H9 (cell line): Measurements from ENCODE around the gene FAM240A. TPM values are rescaled to one million over a fixed set of nuclear protein-coding genes. Genes with fewer than 3 reads are reported as not detected.

Experiments
- DNase-seq: peaks from one replicate; pipeline ENCODE4 v3.0.0-alpha.2; 2017
- H2AFZ ChIP-seq: one replicate; pipeline ENCODE4 v1.6.1; 2013; ENCODE audit warnings: mild to moderate bottlenecking, low read length, control low read depth, moderate library complexity
- H2AK5ac ChIP-seq: 2 replicates; pipeline ENCODE4 v1.6.1; 2013; ENCODE audit warnings: low read length, control low read depth, mixed read lengths; ENCODE audit not compliant: insufficient read length
- H2BK120ac ChIP-seq: one replicate; pipeline ENCODE4 v1.6.1; 2013; ENCODE audit warnings: low read depth, mild to moderate bottlenecking, low read length, control low read depth, inconsistent platforms; ENCODE audit not compliant: poor library complexity, severe bottlenecking
- H2BK12ac ChIP-seq: 2 replicates; pipeline ENCODE4 v1.6.1; 2013; ENCODE audit warnings: low read length, control low read depth, mixed read lengths, low read depth; ENCODE audit not compliant: insufficient read length
- H2BK15ac ChIP-seq: 2 replicates; pipeline ENCODE4 v1.6.1; 2013; ENCODE audit warnings: low read depth, low read length, control low read depth
- H2BK20ac ChIP-seq: one replicate; pipeline ENCODE4 v1.6.1; 2013; ENCODE audit warnings: low read depth, mild to moderate bottlenecking, low read length, control low read depth, inconsistent platforms; ENCODE audit not compliant: poor library complexity, severe bottlenecking
- H2BK5ac ChIP-seq: 2 replicates; pipeline ENCODE4 v1.6.1; 2013; ENCODE audit warnings: low read length, control low read depth, mixed read lengths; ENCODE audit not compliant: insufficient read length
- H3K14ac ChIP-seq: 2 replicates; pipeline ENCODE4 v1.6.1; 2013; ENCODE audit warnings: low read length, control low read depth; ENCODE audit not compliant: insufficient read depth
- H3K18ac ChIP-seq: 2 replicates; pipeline ENCODE4 v1.6.1; 2013; ENCODE audit warnings: low read depth, mild to moderate bottlenecking, mixed read lengths, low read length, control low read depth; ENCODE audit not compliant: insufficient read length
- H3K23ac ChIP-seq: 2 replicates; pipeline ENCODE4 v1.6.1; 2013; ENCODE audit warnings: low read length, control low read depth, mixed read lengths, low read depth; ENCODE audit not compliant: insufficient read length
- H3K23me2 ChIP-seq: 2 replicates; pipeline ENCODE4 v1.6.1; 2013; ENCODE audit warnings: low read depth, mild to moderate bottlenecking, mixed read lengths, low read length, control low read depth; ENCODE audit not compliant: insufficient read length, poor library complexity, severe bottlenecking
- H3K27ac ChIP-seq: 2 replicates; pipeline ENCODE4 v1.5.1; 2013; ENCODE audit warnings: low read length, control low read depth, mixed read lengths, low read depth; ENCODE audit not compliant: insufficient read length
- H3K27me3 ChIP-seq: 2 replicates; pipeline ENCODE4 v1.6.1; 2013; ENCODE audit warnings: low read length, control low read depth, inconsistent platforms; ENCODE audit not compliant: insufficient read depth
- H3K4ac ChIP-seq: 2 replicates; pipeline ENCODE4 v1.6.1; 2013; ENCODE audit warnings: low read depth, mild to moderate bottlenecking, control low read depth, inconsistent platforms, low read length, moderate library complexity
- H3K4me1 ChIP-seq: 2 replicates; pipeline ENCODE4 v1.6.1; 2013; ENCODE audit warnings: low read length, control low read depth, inconsistent platforms; ENCODE audit not compliant: insufficient read depth
- H3K4me2 ChIP-seq: 2 replicates; pipeline ENCODE4 v1.6.1; 2013; ENCODE audit warnings: low read length, control low read depth, mixed read lengths; ENCODE audit not compliant: insufficient read length, insufficient read depth
- H3K56ac ChIP-seq: 2 replicates; pipeline ENCODE4 v1.6.1; 2013; ENCODE audit warnings: low read depth, mild to moderate bottlenecking, mixed read lengths, low read length, control low read depth; ENCODE audit not compliant: insufficient read length
- H3K79me1 ChIP-seq: 2 replicates; pipeline ENCODE4 v1.6.1; 2013; ENCODE audit warnings: low read depth, mild to moderate bottlenecking, moderate library complexity, low read length, control low read depth, inconsistent platforms; ENCODE audit not compliant: insufficient read depth, poor library complexity, severe bottlenecking
- H3K79me2 ChIP-seq: 2 replicates; pipeline ENCODE4 v1.6.1; 2013; ENCODE audit warnings: low read length, control low read depth, inconsistent platforms; ENCODE audit not compliant: insufficient read depth
- H3K9ac ChIP-seq: 2 replicates; pipeline ENCODE4 v1.6.1; 2013; ENCODE audit warnings: low read length, control low read depth, mixed read lengths; ENCODE audit not compliant: insufficient read length; ENCODE audit errors: extremely low read depth
- H3K9me3 ChIP-seq: one replicate; pipeline ENCODE4 v1.6.1; 2013; ENCODE audit warnings: low read depth, low read length, inconsistent platforms; ENCODE audit not compliant: control insufficient read depth
- H3T11ph ChIP-seq: one replicate; pipeline ENCODE4 v1.6.1; 2013; ENCODE audit warnings: mild to moderate bottlenecking, low read length, control low read depth, inconsistent platforms
- H4K20me1 ChIP-seq: one replicate; pipeline ENCODE4 v1.6.1; 2013; ENCODE audit not compliant: control insufficient read depth, insufficient read length, insufficient read depth
- H4K5ac ChIP-seq: 2 replicates; pipeline ENCODE4 v1.6.1; 2013; ENCODE audit warnings: low read depth, mild to moderate bottlenecking, mixed read lengths, low read length, control low read depth; ENCODE audit not compliant: insufficient read length
- H4K8ac ChIP-seq: replicated peaks from 2 replicates; pipeline ENCODE4 v1.6.1; 2013; ENCODE audit warnings: low read length, control low read depth, mixed read lengths, low read depth; ENCODE audit not compliant: insufficient read length
- H4K91ac ChIP-seq: 2 replicates; pipeline ENCODE4 v1.6.1; 2013; ENCODE audit warnings: low read depth, mild to moderate bottlenecking, moderate library complexity, mixed read lengths, low read length, control low read depth; ENCODE audit not compliant: insufficient read length
- H3K27ac Mint-ChIP-seq, 3 experiments: 2 replicates in 2 of 3; 3 replicates in 1 of 3; pipeline ENCODE4 v1.8.0; 2020 to 2021; ENCODE audit warnings: mixed read lengths in 3 of 3, mild to moderate bottlenecking in 1 of 3, moderate library complexity in 1 of 3
- H3K27me3 Mint-ChIP-seq: 2 replicates; pipeline ENCODE4 v1.8.0; 2021; ENCODE audit warnings: low read depth, mild to moderate bottlenecking, moderate library complexity, mixed read lengths
- H3K36me3 Mint-ChIP-seq, 3 experiments: 2 replicates in 2 of 3; 3 replicates in 1 of 3; pipeline ENCODE4 v1.8.0; 2020 to 2021; ENCODE audit warnings: low read depth in 3 of 3, mixed read lengths in 3 of 3; ENCODE audit not compliant: insufficient read depth in 1 of 3
- H3K4me1 Mint-ChIP-seq, 2 experiments: 2 replicates each; pipeline ENCODE4 v1.8.0; 2020; ENCODE audit warnings: mixed read lengths in 2 of 2
- H3K4me3 Mint-ChIP-seq, 2 experiments: 2 replicates in 1 of 2; 3 replicates in 1 of 2; pipeline ENCODE4 v1.8.0; 2020 to 2021; ENCODE audit warnings: mild to moderate bottlenecking in 2 of 2, mixed read lengths in 2 of 2, moderate library complexity in 1 of 2
- H3K9me3 Mint-ChIP-seq, 2 experiments: 2 replicates in 1 of 2; 3 replicates in 1 of 2; pipeline ENCODE4 v1.8.0; 2020; ENCODE audit warnings: mild to moderate bottlenecking in 2 of 2, mixed read lengths in 2 of 2, moderate library complexity in 1 of 2
- CTCF ChIP-seq: fragments of 200-600 bp; sonication (generic); conservative IDR thresholded peaks from 3 replicates; pipeline ENCODE4 v1.8.0; 2021; ENCODE audit warnings: antibody characterized with exemption, mild to moderate bottlenecking
- WGBS: extraction: QIAGEN DNeasy Blood & Tissue Kit; methylation state at CpG from one replicate; pipeline ENCODE4 v1.1.7; 2013; ENCODE audit warnings: missing lambda C conversion rate, low lambda C conversion rate, mixed read lengths; ENCODE audit not compliant: insufficient read length; ENCODE audit errors: extremely low coverage; 5-methylcytosine and 5-hydroxymethylcytosine counted together
- total RNA-seq: library from RNA; stranded (reverse); gene quantifications from 2 replicates; pipeline ENCODE4 v1.2.1, GENCODE V29; 2021

FAM240A gene
- total RNA-seq, 1 experiment from 2014 or later: 0.11 TPM

DNA sequence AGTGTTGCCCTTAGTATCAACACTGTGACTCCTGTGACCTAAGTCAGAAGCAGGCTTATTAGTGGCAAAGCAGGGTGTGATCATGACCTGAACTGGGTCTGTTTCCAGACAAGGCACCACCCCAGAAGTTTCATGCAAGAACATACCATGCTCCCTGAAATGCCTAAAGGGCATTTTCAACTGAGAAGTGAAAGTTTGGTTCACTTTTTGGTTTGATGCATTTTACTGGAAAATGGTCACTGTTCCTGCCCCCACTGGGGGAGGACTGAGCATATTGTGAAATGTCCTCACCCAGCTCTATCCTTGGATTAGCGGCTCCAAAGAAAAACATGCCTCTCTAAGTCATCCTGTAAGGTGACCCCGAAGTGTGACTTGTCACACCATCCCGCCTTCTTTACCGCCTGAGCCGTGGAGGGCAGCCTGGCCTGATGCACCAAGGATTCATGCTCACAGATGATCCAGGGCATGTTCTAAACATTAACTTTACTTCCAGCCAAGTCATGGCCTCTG is 3.1 kb upstream of the FAM240A start:
- Histone ChIP-seq H3K14ac (no peak overlapping the region), H2AK5ac (no peak overlapping the region), H3K23me2 (no peaks in the 10 kb centered on the region), H4K5ac (no peak overlapping the region), H2BK12ac (no peak overlapping the region), H2BK5ac (no peak overlapping the region), H3K27ac (no peak overlapping the region), H3K79me2 (no peaks in the 10 kb centered on the region), H4K8ac (no peak overlapping the region), H4K91ac (no peak overlapping the region), H2BK20ac (no peak overlapping the region), H3K4me1 (peaks cover 3% of the 10 kb centered on the region; the same call in 1 of the 2 replicates), H3K56ac (no peak overlapping the region), H2BK120ac (no peak overlapping the region), H3K79me1 (no peaks in the 10 kb centered on the region), H3K9me3 (no peaks in the 10 kb centered on the region), H3K18ac (no peak overlapping the region), H3K27me3 (no peaks in the 10 kb centered on the region; the same call in 1 of the 2 replicates), H2BK15ac (no peak overlapping the region), H3K23ac (no peak overlapping the region), H3K4ac (no peak overlapping the region), H3K9ac (no peak overlapping the region), H3K4me2 (no peak overlapping the region), H3T11ph (no peak overlapping the region), H2AFZ (no peak overlapping the region), H4K20me1 (no peaks in the 10 kb centered on the region)
- H3K9me3 Mint-ChIP-seq: no peaks in the 10 kb centered on the region
- no peak for TF ChIP-seq CTCF
- no CpG with 5 or more reads among the region's 5 CpGs for WGBS
- H3K27ac Mint-ChIP-seq: no peak overlapping the region; a peak in 1 of 7 replicates
- H3K4me3 Mint-ChIP-seq: no peak overlapping the region
- H3K4me1 Mint-ChIP-seq: peaks cover 46 to 47% of the 10 kb centered on the region in 2 experiments
- no peaks in the 10 kb centered on the region for H3K36me3 Mint-ChIP-seq
- DNase-seq: no peak
- H3K27me3 Mint-ChIP-seq: 0 out of 2 replicates have a peak, but pooled peaks cover 2% of the 10 kb centered on the region
